ENCODE data around the gene FPR1.

FPR1 gene, protein sequence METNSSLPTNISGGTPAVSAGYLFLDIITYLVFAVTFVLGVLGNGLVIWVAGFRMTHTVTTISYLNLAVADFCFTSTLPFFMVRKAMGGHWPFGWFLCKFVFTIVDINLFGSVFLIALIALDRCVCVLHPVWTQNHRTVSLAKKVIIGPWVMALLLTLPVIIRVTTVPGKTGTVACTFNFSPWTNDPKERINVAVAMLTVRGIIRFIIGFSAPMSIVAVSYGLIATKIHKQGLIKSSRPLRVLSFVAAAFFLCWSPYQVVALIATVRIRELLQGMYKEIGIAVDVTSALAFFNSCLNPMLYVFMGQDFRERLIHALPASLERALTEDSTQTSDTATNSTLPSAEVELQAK

DNA sequence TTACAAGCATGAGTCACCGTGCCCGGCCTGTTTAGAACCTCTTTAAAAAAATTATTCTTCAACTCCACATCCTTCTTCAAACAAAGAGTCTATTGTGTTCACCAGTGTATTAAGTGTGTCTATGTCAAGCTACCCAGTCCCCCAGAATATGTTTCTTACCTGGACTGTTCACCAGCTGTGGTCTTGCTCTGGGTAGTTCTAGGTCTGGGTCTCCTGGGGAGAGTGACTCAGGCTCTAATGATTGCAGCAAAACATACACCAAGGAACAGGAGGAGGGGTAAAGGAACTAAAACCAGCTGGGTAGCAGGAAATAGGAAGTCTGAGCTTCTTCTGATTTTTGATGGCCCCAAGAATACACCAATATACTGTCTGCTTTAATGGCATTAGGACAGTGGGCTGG lies at the start of gene FPR1:
Gene FPR1, minus strand, starts transcription at position 224 of the 400 bp plus-strand sequence. CDS start 4,884 bp downstream, outside the sequence.
- no peak within 1 kb of the TSS for H3K4me2 ChIP-seq (ENCODE audit: low read depth, low read length, poor library complexity, severe bottlenecking)
- H2AFZ ChIP-seq (ENCODE audit: low read depth, low read length, severe bottlenecking) = no peak within 1 kb of the TSS

DNA sequence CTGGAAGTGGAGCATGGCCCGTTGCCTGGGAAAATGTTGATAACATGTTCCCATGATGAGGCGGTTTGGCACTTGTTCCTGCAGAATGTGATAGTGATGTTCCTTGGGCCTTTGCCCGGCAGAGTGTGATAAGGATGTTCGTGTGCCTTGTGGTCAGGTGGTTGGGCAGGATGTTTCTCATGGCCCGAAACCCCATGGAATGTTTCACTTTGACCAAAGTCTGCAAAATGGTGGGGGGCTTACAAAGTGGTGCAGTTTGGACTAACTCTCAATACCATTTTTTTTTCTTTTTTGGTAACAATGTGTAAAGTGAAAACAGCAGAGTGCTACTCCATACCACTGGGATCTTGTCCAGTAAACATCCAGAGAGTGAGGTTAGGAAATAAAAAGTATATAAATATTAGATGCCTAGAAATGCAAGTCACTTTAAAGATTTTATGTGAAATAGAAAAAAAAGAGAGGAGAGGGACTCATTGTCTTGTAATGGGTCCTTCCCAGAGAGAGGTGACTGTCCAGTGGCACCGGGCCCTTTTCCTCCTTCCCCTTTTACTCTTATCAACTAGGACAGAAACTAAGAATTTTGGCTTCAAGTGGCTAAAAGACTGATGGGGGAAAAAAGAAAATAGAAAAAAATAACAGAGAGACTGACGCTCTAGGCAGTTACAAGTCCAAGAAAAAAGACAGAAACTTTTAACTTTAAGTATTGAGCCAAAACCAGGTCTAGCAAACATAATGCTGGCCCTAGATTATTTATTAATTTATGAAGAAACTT lies 49.0 kb upstream of the FPR1 start:
- Histone ChIP-seq H3K36me3 (ENCODE audit: low read length) (no peaks in the 10 kb centered on the region), H3K9me2 (replicated peaks; ENCODE audit: insufficient read depth, low read length) (no peaks in the 10 kb centered on the region), H3K27me3 (ENCODE audit: low read length) (no peaks in the 10 kb centered on the region), H3K27ac (ENCODE audit: low read depth, low read length) (no peak overlapping the region), H2AFZ (ENCODE audit: low read depth, low read length, severe bottlenecking) (no peak overlapping the region), H3K4me2 (ENCODE audit: low read depth, low read length, poor library complexity, severe bottlenecking) (no peak overlapping the region), H4K20me1 (ENCODE audit: low read depth, low read length) (no peaks in the 10 kb centered on the region), H3K9me3 (ENCODE audit: insufficient read depth, low read length) (no peaks in the 10 kb centered on the region), H3K9ac (ENCODE audit: low read length) (no peak overlapping the region), H3K4me3 (ENCODE audit: insufficient read depth, low read length, poor library complexity, severe bottlenecking) (no peak overlapping the region), H3F3A (ENCODE audit: insufficient read depth) (no peaks in the 10 kb centered on the region), H3K79me2 (ENCODE audit: insufficient read depth, low read length) (no peaks in the 10 kb centered on the region)
- TF ChIP-seq EZH2phosphoT487 (conservative IDR thresholded peaks at IDR 0.05; ENCODE audit: low read length) = no peak
- TF ChIP-seq, protein P1, sequence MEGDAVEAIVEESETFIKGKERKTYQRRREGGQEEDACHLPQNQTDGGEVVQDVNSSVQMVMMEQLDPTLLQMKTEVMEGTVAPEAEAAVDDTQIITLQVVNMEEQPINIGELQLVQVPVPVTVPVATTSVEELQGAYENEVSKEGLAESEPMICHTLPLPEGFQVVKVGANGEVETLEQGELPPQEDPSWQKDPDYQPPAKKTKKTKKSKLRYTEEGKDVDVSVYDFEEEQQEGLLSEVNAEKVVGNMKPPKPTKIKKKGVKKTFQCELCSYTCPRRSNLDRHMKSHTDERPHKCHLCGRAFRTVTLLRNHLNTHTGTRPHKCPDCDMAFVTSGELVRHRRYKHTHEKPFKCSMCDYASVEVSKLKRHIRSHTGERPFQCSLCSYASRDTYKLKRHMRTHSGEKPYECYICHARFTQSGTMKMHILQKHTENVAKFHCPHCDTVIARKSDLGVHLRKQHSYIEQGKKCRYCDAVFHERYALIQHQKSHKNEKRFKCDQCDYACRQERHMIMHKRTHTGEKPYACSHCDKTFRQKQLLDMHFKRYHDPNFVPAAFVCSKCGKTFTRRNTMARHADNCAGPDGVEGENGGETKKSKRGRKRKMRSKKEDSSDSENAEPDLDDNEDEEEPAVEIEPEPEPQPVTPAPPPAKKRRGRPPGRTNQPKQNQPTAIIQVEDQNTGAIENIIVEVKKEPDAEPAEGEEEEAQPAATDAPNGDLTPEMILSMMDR (IDR thresholded peaks at IDR 0.05; ENCODE audit: insufficient read depth, low read length, poor library complexity, severe bottlenecking) = no peak

More for the DNA sequence above, at the start of gene FPR1:
- H3K79me2 ChIP-seq (ENCODE audit: insufficient read depth, low read length) = no peaks in the 10 kb centered on the region
- no peak within 1 kb of the TSS for H3K4me3 ChIP-seq (ENCODE audit: insufficient read depth, low read length, poor library complexity, severe bottlenecking)
- TF ChIP-seq, protein P1 (IDR thresholded peaks at IDR 0.05; ENCODE audit: insufficient read depth, low read length, poor library complexity, severe bottlenecking) = no peak
- no peak for TF ChIP-seq EZH2phosphoT487 (conservative IDR thresholded peaks at IDR 0.05; ENCODE audit: low read length)
- no peaks in the 10 kb centered on the region for H3K27me3 ChIP-seq (ENCODE audit: low read length)
- H3K36me3 ChIP-seq (ENCODE audit: low read length) = no peaks in the 10 kb centered on the region
- H3F3A ChIP-seq (ENCODE audit: insufficient read depth) = no peaks in the 10 kb centered on the region
- H4K20me1 ChIP-seq (ENCODE audit: low read depth, low read length) = no peaks in the 10 kb centered on the region
- no peak within 1 kb of the TSS for H3K27ac ChIP-seq (ENCODE audit: low read depth, low read length)
- no peak within 1 kb of the TSS for H3K9ac ChIP-seq (ENCODE audit: low read length)
- no peaks in the 10 kb centered on the region for H3K9me3 ChIP-seq (ENCODE audit: insufficient read depth, low read length)
- H3K9me2 ChIP-seq (replicated peaks; ENCODE audit: insufficient read depth, low read length) = no peaks in the 10 kb centered on the region

DNA sequence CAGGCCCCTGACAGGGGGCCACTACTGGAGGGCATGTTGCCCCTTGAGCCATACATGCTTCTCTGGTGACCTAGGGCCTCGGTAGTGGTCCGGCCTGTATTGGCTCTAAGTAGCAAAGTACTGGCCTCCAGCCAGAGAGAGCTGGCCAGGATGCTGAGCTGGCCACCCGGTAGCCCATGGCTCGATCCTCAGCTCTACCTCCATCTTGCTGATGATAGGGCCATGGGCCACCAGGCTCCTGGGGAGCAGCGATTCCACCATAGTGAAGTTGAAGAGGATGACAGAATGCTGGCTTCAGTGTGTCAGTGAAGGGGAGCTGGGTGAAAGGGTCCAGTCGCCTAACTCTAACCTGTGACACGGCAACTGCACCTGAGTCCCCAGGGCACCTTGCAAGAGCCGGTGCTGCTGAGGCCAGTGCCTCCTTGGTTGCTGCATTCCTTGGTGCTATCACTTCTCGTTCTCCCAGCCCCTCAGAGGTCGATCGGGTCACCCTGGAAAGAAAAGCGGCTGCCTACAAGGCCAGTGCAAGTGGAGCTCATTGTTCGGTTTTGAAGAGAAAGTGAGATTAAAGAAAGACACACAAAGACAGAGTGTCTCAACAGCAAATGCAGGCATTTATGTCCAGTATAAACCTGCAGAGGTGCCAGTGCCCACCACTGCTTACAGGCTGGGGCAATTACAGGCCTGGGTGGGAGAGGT lies 48.2 kb upstream of the FPR1 start:
- no peaks in the 10 kb centered on the region for H3K27me3 ChIP-seq (ENCODE audit: low read length)
- no peak overlapping the region for H3K4me2 ChIP-seq (ENCODE audit: low read depth, low read length, poor library complexity, severe bottlenecking)
- no peaks in the 10 kb centered on the region for H3K9me3 ChIP-seq (ENCODE audit: insufficient read depth, low read length)
- H3K79me2 ChIP-seq (ENCODE audit: insufficient read depth, low read length) = no peaks in the 10 kb centered on the region
- H4K20me1 ChIP-seq (ENCODE audit: low read depth, low read length) = no peaks in the 10 kb centered on the region
- H3K9ac ChIP-seq (ENCODE audit: low read length) = no peak overlapping the region
- H3F3A ChIP-seq (ENCODE audit: insufficient read depth) = no peaks in the 10 kb centered on the region
- H3K36me3 ChIP-seq (ENCODE audit: low read length) = no peaks in the 10 kb centered on the region
- no peak overlapping the region for H3K4me3 ChIP-seq (ENCODE audit: insufficient read depth, low read length, poor library complexity, severe bottlenecking)
- H3K9me2 ChIP-seq (replicated peaks; ENCODE audit: insufficient read depth, low read length) = no peaks in the 10 kb centered on the region
- TF ChIP-seq, protein P1 (IDR thresholded peaks at IDR 0.05; ENCODE audit: insufficient read depth, low read length, poor library complexity, severe bottlenecking) = no peak
- no peak for TF ChIP-seq EZH2phosphoT487 (conservative IDR thresholded peaks at IDR 0.05; ENCODE audit: low read length)
- no peak overlapping the region for H3K27ac ChIP-seq (ENCODE audit: low read depth, low read length)
- H2AFZ ChIP-seq (ENCODE audit: low read depth, low read length, severe bottlenecking) = no peak overlapping the region
